Measurements from ENCODE around the gene CHRNA4.

GRCh38 chr20:63387393-63387792 is 26.2 kb upstream of the CHRNA4 start:
- TF ChIP-seq CTCF (IDR thresholded peaks at IDR 0.05), result no peak
- no peak for TF ChIP-seq POLR2A (IDR thresholded peaks at IDR 0.05)
